Breast epithelium (tissue), 3 donors: Measurements from ENCODE around the gene SLC22A17.

Experiments used
- POLR2A ChIP-seq: fragments of 450-650 bp; IDR thresholded peaks from one replicate; pipeline ENCODE4 v1.6.1; 2016; ENCODE audit warnings: antibody characterized with exemption, mild to moderate bottlenecking, moderate library complexity
- POLR2AphosphoS5 ChIP-seq, 3 donors: sonication (generic); formaldehyde crosslinking; IDR thresholded peaks; one replicate each; pipeline ENCODE4 v1.6.1; 2017; ENCODE audit warnings: antibody characterized with exemption in 3 of 3
- TF ChIP-seq, protein P1 (sequence below), 3 donors: fragments of 450-650 bp; IDR thresholded peaks; one replicate each; pipeline ENCODE4 v1.5.1; 2016 to 2017; ENCODE audit warnings: antibody characterized with exemption in 3 of 3, mild to moderate bottlenecking in 3 of 3, moderate library complexity in 3 of 3

GRCh38 chr14:23349156-23349845 lies 3.4 kb downstream of the SLC22A17 start:
- TF ChIP-seq, protein P1, sequence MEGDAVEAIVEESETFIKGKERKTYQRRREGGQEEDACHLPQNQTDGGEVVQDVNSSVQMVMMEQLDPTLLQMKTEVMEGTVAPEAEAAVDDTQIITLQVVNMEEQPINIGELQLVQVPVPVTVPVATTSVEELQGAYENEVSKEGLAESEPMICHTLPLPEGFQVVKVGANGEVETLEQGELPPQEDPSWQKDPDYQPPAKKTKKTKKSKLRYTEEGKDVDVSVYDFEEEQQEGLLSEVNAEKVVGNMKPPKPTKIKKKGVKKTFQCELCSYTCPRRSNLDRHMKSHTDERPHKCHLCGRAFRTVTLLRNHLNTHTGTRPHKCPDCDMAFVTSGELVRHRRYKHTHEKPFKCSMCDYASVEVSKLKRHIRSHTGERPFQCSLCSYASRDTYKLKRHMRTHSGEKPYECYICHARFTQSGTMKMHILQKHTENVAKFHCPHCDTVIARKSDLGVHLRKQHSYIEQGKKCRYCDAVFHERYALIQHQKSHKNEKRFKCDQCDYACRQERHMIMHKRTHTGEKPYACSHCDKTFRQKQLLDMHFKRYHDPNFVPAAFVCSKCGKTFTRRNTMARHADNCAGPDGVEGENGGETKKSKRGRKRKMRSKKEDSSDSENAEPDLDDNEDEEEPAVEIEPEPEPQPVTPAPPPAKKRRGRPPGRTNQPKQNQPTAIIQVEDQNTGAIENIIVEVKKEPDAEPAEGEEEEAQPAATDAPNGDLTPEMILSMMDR (IDR thresholded peaks at IDR 0.05) = no peak
- TF ChIP-seq POLR2A (no peak), POLR2AphosphoS5 (IDR thresholded peaks at IDR 0.05) (no peak)
